Ishikawa (cell line): ENCODE data around the gene GRAMD4.

Experiments used
- EGR1 ChIP-seq: IDR thresholded peaks from 2 replicates; pipeline ENCODE4 v1.6.1; 2012
- EP300 ChIP-seq: IDR thresholded peaks from 2 replicates; pipeline ENCODE4 v1.6.1; 2012; ENCODE audit warnings: borderline replicate concordance
- RAD21 ChIP-seq: IDR thresholded peaks from 2 replicates; pipeline ENCODE4 v1.6.1; 2012; ENCODE audit warnings: low read depth
- TEAD4 ChIP-seq: IDR thresholded peaks from 2 replicates; pipeline ENCODE4 v1.6.1; 2012

DNA sequence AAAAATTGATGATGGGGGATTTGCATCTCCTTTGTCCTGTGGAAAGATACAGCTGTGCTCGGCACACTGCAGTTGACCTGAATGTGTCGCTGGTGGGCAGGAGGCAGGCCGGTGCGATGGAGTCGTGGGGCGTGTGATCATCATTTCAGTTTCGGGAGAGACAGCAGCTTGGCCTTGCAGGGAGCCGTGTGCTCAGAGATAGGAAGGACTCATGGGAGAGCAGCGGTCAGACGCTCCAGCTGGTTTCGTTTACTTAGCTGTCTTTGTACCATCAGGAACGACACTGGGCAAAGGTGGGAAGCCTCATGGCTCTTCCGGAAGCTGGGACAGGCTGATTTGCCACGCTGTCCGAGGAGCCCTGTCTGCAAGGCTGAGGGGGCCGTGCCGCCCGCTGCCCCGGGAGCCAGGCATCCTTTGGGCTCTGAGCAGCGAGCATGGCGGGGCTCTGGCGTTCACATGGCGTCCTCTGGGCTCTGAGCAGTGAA is 32.7 kb downstream of the GRAMD4 start:
- no peak for TF ChIP-seq RAD21
- no peak for TF ChIP-seq EP300
- TF ChIP-seq TEAD4, result no peak
- TF ChIP-seq EGR1, result no peak
